ENCODE data around the gene SLC38A10.

Gene SLC38A10

GRCh38 chr17:81218459-81218858 lies 76.6 kb downstream of the SLC38A10 start:
- no peak for TF ChIP-seq CTCF (IDR thresholded peaks at IDR 0.05; ENCODE audit: poor library complexity, severe bottlenecking)
- Histone ChIP-seq H3K27ac (ENCODE audit: poor library complexity, severe bottlenecking) (peak overlapping the region; percentile 26), H3K4me3 (ENCODE audit: severe bottlenecking) (no peak overlapping the region), H3K27me3 (ENCODE audit: insufficient read depth, poor library complexity, severe bottlenecking) (no peaks in the 10 kb centered on the region), H3K36me3 (ENCODE audit: low read depth) (peaks cover 33% of the 10 kb centered on the region), H3K4me1 (ENCODE audit: insufficient read depth, poor library complexity, severe bottlenecking) (peaks cover 1% of the 10 kb centered on the region), H3K9me3 (ENCODE audit: severe bottlenecking) (no peaks in the 10 kb centered on the region)
- ATAC-seq (ENCODE audit: low read depth) (no peak), DNase-seq (ENCODE audit: low spot score) (no peak)

GRCh38 chr17:81217491-81217890 lies 77.6 kb downstream of the SLC38A10 start:
- no peak overlapping the region for H3K27ac ChIP-seq (ENCODE audit: poor library complexity, severe bottlenecking)
- no peak for ATAC-seq (ENCODE audit: low read depth)

GRCh38 chr17:81213978-81214377 lies 81.1 kb downstream of the SLC38A10 start:
- Histone ChIP-seq H3K36me3 (ENCODE audit: low read depth) (peaks cover 25% of the 10 kb centered on the region), H3K27me3 (ENCODE audit: insufficient read depth, poor library complexity, severe bottlenecking) (no peaks in the 10 kb centered on the region)
- ATAC-seq (ENCODE audit: low read depth): no peak

More at GRCh38 chr17:81217491-81217890, 77.6 kb downstream of the SLC38A10 start:
- Histone ChIP-seq H3K4me1 (ENCODE audit: insufficient read depth, poor library complexity, severe bottlenecking) (no peaks in the 10 kb centered on the region), H3K36me3 (ENCODE audit: low read depth) (peaks cover 33% of the 10 kb centered on the region), H3K9me3 (ENCODE audit: severe bottlenecking) (no peaks in the 10 kb centered on the region), H3K4me3 (ENCODE audit: severe bottlenecking) (no peak overlapping the region), H3K27me3 (ENCODE audit: insufficient read depth, poor library complexity, severe bottlenecking) (no peaks in the 10 kb centered on the region)
- no peak for TF ChIP-seq CTCF (IDR thresholded peaks at IDR 0.05; ENCODE audit: poor library complexity, severe bottlenecking)
- DNase-seq (ENCODE audit: low spot score): no peak

GRCh38 chr17:81212365-81212764 lies 82.7 kb downstream of the SLC38A10 start:
- no peak for DNase-seq (ENCODE audit: low spot score)
- H3K9me3 ChIP-seq (ENCODE audit: severe bottlenecking): no peaks in the 10 kb centered on the region
- H3K27ac ChIP-seq (ENCODE audit: poor library complexity, severe bottlenecking): no peak overlapping the region
- H3K27me3 ChIP-seq (ENCODE audit: insufficient read depth, poor library complexity, severe bottlenecking): no peaks in the 10 kb centered on the region
- H3K4me3 ChIP-seq (ENCODE audit: severe bottlenecking): no peak overlapping the region
- no peak for TF ChIP-seq CTCF (IDR thresholded peaks at IDR 0.05; ENCODE audit: poor library complexity, severe bottlenecking)
- H3K36me3 ChIP-seq (ENCODE audit: low read depth): peaks cover 25% of the 10 kb centered on the region
- no peaks in the 10 kb centered on the region for H3K4me1 ChIP-seq (ENCODE audit: insufficient read depth, poor library complexity, severe bottlenecking)
- no peak for ATAC-seq (ENCODE audit: low read depth)

More at GRCh38 chr17:81213978-81214377, 81.1 kb downstream of the SLC38A10 start:
- DNase-seq (ENCODE audit: low spot score): no peak
- Histone ChIP-seq H3K4me1 (ENCODE audit: insufficient read depth, poor library complexity, severe bottlenecking) (no peaks in the 10 kb centered on the region), H3K4me3 (ENCODE audit: severe bottlenecking) (no peak overlapping the region), H3K9me3 (ENCODE audit: severe bottlenecking) (no peaks in the 10 kb centered on the region), H3K27ac (ENCODE audit: poor library complexity, severe bottlenecking) (no peak overlapping the region)
- TF ChIP-seq CTCF (IDR thresholded peaks at IDR 0.05; ENCODE audit: poor library complexity, severe bottlenecking): no peak

- H3K4me3 ChIP-seq (ENCODE audit: severe bottlenecking): no peak overlapping the region
- no peaks in the 10 kb centered on the region for H3K4me1 ChIP-seq (ENCODE audit: insufficient read depth, poor library complexity, severe bottlenecking)
- no peak for ATAC-seq (ENCODE audit: low read depth)
- TF ChIP-seq CTCF (IDR thresholded peaks at IDR 0.05; ENCODE audit: poor library complexity, severe bottlenecking): no peak
- no peak overlapping the region for H3K27ac ChIP-seq (ENCODE audit: poor library complexity, severe bottlenecking)
- H3K27me3 ChIP-seq (ENCODE audit: insufficient read depth, poor library complexity, severe bottlenecking): no peaks in the 10 kb centered on the region
- H3K9me3 ChIP-seq (ENCODE audit: severe bottlenecking): no peaks in the 10 kb centered on the region
- H3K36me3 ChIP-seq (ENCODE audit: low read depth): peaks cover 10% of the 10 kb centered on the region
- no peak for DNase-seq (ENCODE audit: low spot score)
Measured at GRCh38 chr17:81210868-81211267, 84.2 kb downstream of the SLC38A10 start.
